Astrocyte of the spinal cord (primary cell): ENCODE results near the gene TSTD2.
"Not testable (repeated sequence)": the region's sequence is repeated elsewhere in the genome, so short reads cannot be mapped to it uniquely, and the experiment has no call there.

Source experiments
- DNase-seq: peaks from one replicate; pipeline ENCODE4 v3.0.0; 2011; ENCODE audit warnings: low read depth, low spot score
- H3K4me3 ChIP-seq: 2 replicates; pipeline ENCODE4 v1.5.1; 2011; ENCODE audit warnings: low read depth, mild to moderate bottlenecking, low read length, moderate library complexity
- CTCF ChIP-seq: IDR thresholded peaks from 2 replicates; pipeline ENCODE4 v1.5.1; 2012; ENCODE audit warnings: low read depth, mild to moderate bottlenecking, low read length, inconsistent platforms
- in situ Hi-C: cut with HindIII; loops from 2 replicates; pipeline ENCODE4 v1.10.0; 2017; ENCODE audit warnings: low sequenced_read_pairs

TSTD2 gene

GRCh38 chr9:97579914-97580313 is 53.3 kb downstream of the TSTD2 start:
- no peak overlapping the region for H3K4me3 ChIP-seq
- TF ChIP-seq CTCF: no peak
- in situ Hi-C loops: no loop called here
- no peak for DNase-seq

GRCh38 chr9:97578846-97579245 is 54.3 kb downstream of the TSTD2 start:
- DNase-seq: no peak
- in situ Hi-C loops: no loop called here
- H3K4me3 ChIP-seq: no peak overlapping the region
- no peak for TF ChIP-seq CTCF

- no peak for TF ChIP-seq CTCF
- DNase-seq: no peak
- no peak overlapping the region for H3K4me3 ChIP-seq
- in situ Hi-C loops: no loop called here
These were observed 56.1 kb downstream of the TSTD2 start for GRCh38 chr9:97577051-97577450.

GRCh38 chr9:97575673-97576200 is 57.4 kb downstream of the TSTD2 start:
- H3K4me3 ChIP-seq: no peak overlapping the region
- TF ChIP-seq CTCF: no peak
- in situ Hi-C loops: no loop called here
- DNase-seq: no peak

GRCh38 chr9:97574921-97575672 is 58.1 kb downstream of the TSTD2 start:
- DNase-seq, in situ Hi-C loops, H3K4me3 ChIP-seq: not testable (repeated sequence)

GRCh38 chr9:97574101-97574571 is 59.0 kb downstream of the TSTD2 start:
- H3K4me3 ChIP-seq, in situ Hi-C loops, DNase-seq: not testable (repeated sequence)

GRCh38 chr9:97573482-97574073 is 59.6 kb downstream of the TSTD2 start:
- in situ Hi-C loops: no loop called here
- TF ChIP-seq CTCF: no peak
- DNase-seq: no peak
- no peak overlapping the region for H3K4me3 ChIP-seq
